Mesenchymal stem cell (in vitro differentiated cells and primary cell): Measurements from ENCODE around the gene C12orf43.

ENCODE experiments used
- DNase-seq: peaks from one replicate; pipeline ENCODE4 v3.0.0-alpha.2; 2013
- H2AFZ ChIP-seq: one replicate; pipeline ENCODE4 v1.6.1; 2013; ENCODE audit warnings: low read depth, mild to moderate bottlenecking, control low read depth, inconsistent platforms, low read length, moderate library complexity
- H2AK5ac ChIP-seq: 2 replicates; pipeline ENCODE4 v1.6.1; 2013; ENCODE audit warnings: low read length, moderate library complexity, mild to moderate bottlenecking, inconsistent platforms; ENCODE audit not compliant: severe bottlenecking
- H2BK120ac ChIP-seq: one replicate; pipeline ENCODE4 v1.6.1; 2013; ENCODE audit warnings: low read depth, mild to moderate bottlenecking, inconsistent platforms, low read length, moderate library complexity
- H2BK12ac ChIP-seq, 2 experiments: one replicate each; pipeline ENCODE4 v1.6.1; 2013; ENCODE audit warnings: inconsistent platforms in 2 of 2, low read length in 2 of 2, mild to moderate bottlenecking in 2 of 2, moderate library complexity in 2 of 2, control low read depth in 1 of 2
- H2BK15ac ChIP-seq: one replicate; pipeline ENCODE4 v1.6.1; 2013; ENCODE audit warnings: mild to moderate bottlenecking, low read depth, inconsistent platforms; ENCODE audit not compliant: poor library complexity, severe bottlenecking
- H2BK5ac ChIP-seq: 2 replicates; pipeline ENCODE4 v1.6.1; 2013; ENCODE audit warnings: low read depth, mild to moderate bottlenecking, low read length, control low read depth, inconsistent platforms; ENCODE audit not compliant: poor library complexity, severe bottlenecking
- H3K14ac ChIP-seq, 2 experiments: one replicate each; pipeline ENCODE4 v1.6.1; 2013; ENCODE audit warnings: inconsistent platforms in 2 of 2, low read length in 2 of 2, control low read depth in 1 of 2, mild to moderate bottlenecking in 1 of 2, moderate library complexity in 1 of 2
- H3K18ac ChIP-seq, 2 experiments: one replicate each; pipeline ENCODE4 v1.6.1; 2013; ENCODE audit warnings: inconsistent platforms in 2 of 2, low read length in 2 of 2, control low read depth in 1 of 2, low read depth in 1 of 2, mild to moderate bottlenecking in 1 of 2
- H3K23ac ChIP-seq, 2 experiments: one replicate each; pipeline ENCODE4 v1.6.1; 2013; ENCODE audit warnings: inconsistent platforms in 2 of 2, low read length in 2 of 2, mild to moderate bottlenecking in 2 of 2, moderate library complexity in 2 of 2, control low read depth in 1 of 2
- H3K27ac ChIP-seq: 2 replicates; pipeline ENCODE4 v1.5.1; 2013; ENCODE audit warnings: mild to moderate bottlenecking, moderate library complexity, low read length, control low read depth, inconsistent platforms; ENCODE audit not compliant: poor library complexity, severe bottlenecking
- H3K27me3 ChIP-seq, 2 experiments: 2 replicates each; pipeline versions ENCODE4 v1.6.1 to v1.7.0; 2013; ENCODE audit warnings: low read length in 2 of 2, mild to moderate bottlenecking in 2 of 2, moderate library complexity in 2 of 2, control low read depth in 1 of 2, inconsistent platforms in 1 of 2; ENCODE audit not compliant: control insufficient read depth in 1 of 2, insufficient read depth in 1 of 2
- H3K36me3 ChIP-seq, 2 experiments: 2 replicates each; pipeline versions ENCODE4 v1.6.1 to v1.7.0; 2013; ENCODE audit warnings: low read length in 2 of 2, control low read depth in 1 of 2, inconsistent platforms in 1 of 2, low read depth in 1 of 2, mild to moderate bottlenecking in 1 of 2; ENCODE audit not compliant: insufficient read depth in 2 of 2, control insufficient read depth in 1 of 2
- H3K4ac ChIP-seq, 2 experiments: one replicate each; pipeline ENCODE4 v1.6.1; 2013; ENCODE audit warnings: inconsistent platforms in 2 of 2, low read length in 2 of 2, mild to moderate bottlenecking in 2 of 2, moderate library complexity in 2 of 2, control low read depth in 1 of 2, low read depth in 1 of 2
- H3K4me1 ChIP-seq: 2 replicates; pipeline ENCODE4 v1.6.1; 2013; ENCODE audit warnings: low read depth, low read length, control low read depth; ENCODE audit not compliant: control insufficient read depth, insufficient read depth
- H3K4me2 ChIP-seq: 2 replicates; pipeline ENCODE4 v1.6.1; 2013; ENCODE audit warnings: low read length, mild to moderate bottlenecking, inconsistent platforms; ENCODE audit not compliant: poor library complexity, severe bottlenecking
- H3K4me3 ChIP-seq, 2 experiments: 2 replicates each; pipeline versions ENCODE4 v1.5.1 to v1.7.0; 2013; ENCODE audit warnings: low read length in 2 of 2, mild to moderate bottlenecking in 2 of 2, control low read depth in 1 of 2, low read depth in 1 of 2; ENCODE audit not compliant: insufficient read depth in 1 of 2
- H3K79me1 ChIP-seq: replicated peaks from 2 replicates; pipeline ENCODE4 v1.6.1; 2013; ENCODE audit warnings: mild to moderate bottlenecking, control low read depth, low read length, inconsistent platforms; ENCODE audit not compliant: poor library complexity, severe bottlenecking
- H3K9ac ChIP-seq: 2 replicates; pipeline ENCODE4 v1.7.0; 2013; ENCODE audit warnings: mild to moderate bottlenecking, low read length, moderate library complexity
- H3K9me3 ChIP-seq: 2 replicates; pipeline ENCODE4 v1.7.0; 2013; ENCODE audit warnings: mild to moderate bottlenecking, low read length; ENCODE audit not compliant: control insufficient read depth
- H4K8ac ChIP-seq: one replicate; pipeline ENCODE4 v1.6.1; 2013; ENCODE audit warnings: inconsistent platforms, mild to moderate bottlenecking, low read length, moderate library complexity
- H4K91ac ChIP-seq: one replicate; pipeline ENCODE4 v1.6.1; 2013; ENCODE audit warnings: mild to moderate bottlenecking, low read length, inconsistent platforms
- WGBS: methylation state at CpG from one replicate; pipeline ENCODE4 v1.1.7; 2013; ENCODE audit warnings: mixed read lengths; 5-methylcytosine and 5-hydroxymethylcytosine counted together

C12orf43 gene

GRCh38 chr12:120965534-120966091, 50.7 kb downstream of the C12orf43 start:
- Histone ChIP-seq H4K8ac (no peak overlapping the region), H4K91ac (no peak overlapping the region), H2BK15ac (no peak overlapping the region), H3K14ac (no peak overlapping the region), H3K9me3 (no peaks in the 10 kb centered on the region), H3K27me3 (peaks cover 3 to 28% of the 10 kb centered on the region in 2 experiments), H3K4me2 (no peak overlapping the region), H3K27ac (no peak overlapping the region), H3K9ac (no peak overlapping the region), H3K4ac (no peak overlapping the region), H3K23ac (no peak overlapping the region), H3K36me3 (no peaks in the 10 kb centered on the region), H2BK5ac (no peak overlapping the region), H2BK12ac (no peak overlapping the region), H3K18ac (no peak overlapping the region), H2AFZ (no peak overlapping the region), H3K79me1 (no peaks in the 10 kb centered on the region), H3K4me3 (no peak overlapping the region), H2AK5ac (no peak overlapping the region), H2BK120ac (no peak overlapping the region), H3K4me1 (peaks cover 3% of the 10 kb centered on the region)
- WGBS = 79% methylated on average over 13 of the region's 13 CpGs
- no peak for DNase-seq

GRCh38 chr12:120964298-120964697, 52.0 kb downstream of the C12orf43 start:
- no peak overlapping the region for H2AK5ac ChIP-seq
- peaks cover 8% of the 10 kb centered on the region for H3K4me1 ChIP-seq
- no peaks in the 10 kb centered on the region for H3K36me3 ChIP-seq
- no peak overlapping the region for H2BK5ac ChIP-seq
- no peak overlapping the region for H3K4ac ChIP-seq
- no peak overlapping the region for H3K23ac ChIP-seq
- DNase-seq = no peak
- no peaks in the 10 kb centered on the region for H3K9me3 ChIP-seq
- H2BK15ac ChIP-seq = no peak overlapping the region
- no peak overlapping the region for H3K18ac ChIP-seq
- no peak overlapping the region for H2BK12ac ChIP-seq
- H3K9ac ChIP-seq = no peak overlapping the region
- H3K4me2 ChIP-seq = no peak overlapping the region
- no peak overlapping the region for H2AFZ ChIP-seq
- H3K79me1 ChIP-seq = no peaks in the 10 kb centered on the region
- H3K4me3 ChIP-seq = no peak overlapping the region
- H4K8ac ChIP-seq = no peak overlapping the region
- H3K27me3 ChIP-seq = peaks cover 3 to 28% of the 10 kb centered on the region in 2 experiments
- H4K91ac ChIP-seq = no peak overlapping the region
- WGBS = 85% methylated on average over 8 of the region's 8 CpGs
- no peak overlapping the region for H2BK120ac ChIP-seq
- H3K27ac ChIP-seq = no peak overlapping the region
- no peak overlapping the region for H3K14ac ChIP-seq

DNA sequence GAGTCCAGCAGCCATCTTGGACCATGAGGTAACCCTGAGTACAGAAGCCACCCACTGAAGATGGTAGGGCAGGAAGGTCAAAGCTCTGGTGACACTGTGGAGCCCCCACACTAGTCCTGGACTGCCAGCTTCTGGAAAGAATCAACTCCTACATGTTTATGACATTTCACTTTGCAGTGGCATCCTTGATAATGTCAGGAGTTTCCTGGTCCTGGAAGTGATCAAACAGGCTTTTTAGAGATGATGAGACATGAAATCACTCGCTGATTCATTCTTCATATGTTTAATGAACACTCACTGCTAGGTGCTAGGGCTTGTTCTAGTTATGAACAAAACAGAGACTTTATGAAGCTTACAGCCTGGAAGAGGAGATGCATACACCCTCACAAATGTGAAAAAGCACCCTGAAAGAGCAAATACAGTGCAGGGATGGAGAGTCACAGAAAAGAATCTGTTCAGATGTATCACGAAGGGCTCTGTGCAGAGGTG, 53.7 kb downstream of the C12orf43 start:
- 95% methylated on average over 2 of the region's 2 CpGs for WGBS
- Histone ChIP-seq H3K9ac (no peak overlapping the region), H2BK12ac (no peak overlapping the region), H3K36me3 (no peaks in the 10 kb centered on the region), H3K27me3 (peaks cover 0 to 27% of the 10 kb centered on the region in 2 experiments), H3K4me3 (no peak overlapping the region), H3K14ac (no peak overlapping the region), H3K4me1 (peaks cover 9% of the 10 kb centered on the region), H2BK15ac (no peak overlapping the region), H3K18ac (no peak overlapping the region), H2AK5ac (no peak overlapping the region), H2BK120ac (no peak overlapping the region), H3K79me1 (no peaks in the 10 kb centered on the region), H3K4me2 (no peak overlapping the region), H2AFZ (no peak overlapping the region), H3K23ac (no peak overlapping the region), H4K8ac (no peak overlapping the region), H3K9me3 (no peaks in the 10 kb centered on the region), H3K27ac (no peak overlapping the region), H3K4ac (no peak overlapping the region), H4K91ac (no peak overlapping the region), H2BK5ac (no peak overlapping the region)
- no peak for DNase-seq

- H3K4me1 ChIP-seq = peaks cover 9% of the 10 kb centered on the region
- H3K4me2 ChIP-seq = no peak overlapping the region
- H2BK120ac ChIP-seq = no peak overlapping the region
- no peaks in the 10 kb centered on the region for H3K79me1 ChIP-seq
- H2BK5ac ChIP-seq = no peak overlapping the region
- no peak overlapping the region for H2BK15ac ChIP-seq
- no peaks in the 10 kb centered on the region for H3K9me3 ChIP-seq
- no peak overlapping the region for H2AFZ ChIP-seq
- H3K27me3 ChIP-seq = peaks cover 0 to 28% of the 10 kb centered on the region in 2 experiments
- H2AK5ac ChIP-seq = no peak overlapping the region
- H4K91ac ChIP-seq = no peak overlapping the region
- no peaks in the 10 kb centered on the region for H3K36me3 ChIP-seq
- no peak overlapping the region for H3K23ac ChIP-seq
- no peak overlapping the region for H3K4me3 ChIP-seq
- no peak overlapping the region for H3K4ac ChIP-seq
- H3K14ac ChIP-seq = no peak overlapping the region
- no peak for DNase-seq
- no peak overlapping the region for H4K8ac ChIP-seq
- H3K27ac ChIP-seq = no peak overlapping the region
- H3K9ac ChIP-seq = no peak overlapping the region
- H3K18ac ChIP-seq = no peak overlapping the region
- no peak overlapping the region for H2BK12ac ChIP-seq
- WGBS = 67% methylated on average over 13 of the region's 17 CpGs
Measured at GRCh38 chr12:120961604-120962531, 54.4 kb downstream of the C12orf43 start.
